Activated CD4-positive, alpha-beta T cell treated with anti-CD3 and anti-CD28 coated beads, Interleukin-2, amount 50 U/mL, for 1 hour (primary cell): ENCODE results near the gene TDRD7.

Experiments
- DNase-seq: peaks from one replicate; pipeline ENCODE4 v3.0.0-alpha.2; 2020

TDRD7 gene

DNA sequence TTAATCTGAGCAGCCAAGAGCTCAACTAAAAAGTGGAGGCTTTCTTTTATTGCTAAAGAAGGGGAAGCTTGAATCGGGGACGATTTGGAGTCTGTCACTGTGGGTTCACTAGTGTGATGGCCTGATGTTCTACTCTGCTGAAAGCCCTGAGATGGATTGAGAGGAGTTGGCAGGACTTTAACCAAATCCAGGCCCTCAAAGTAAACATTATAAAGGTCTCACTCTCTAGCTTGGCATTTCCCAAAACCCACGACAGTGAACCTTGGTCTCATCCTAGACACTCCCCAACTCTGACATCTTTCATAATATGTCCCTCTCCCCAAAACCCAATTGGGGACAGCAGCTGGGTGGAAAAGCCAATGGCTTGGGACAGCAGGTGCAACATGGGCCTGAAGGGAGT lies 122.3 kb downstream of the TDRD7 start:
- DNase-seq, result no peak

DNA sequence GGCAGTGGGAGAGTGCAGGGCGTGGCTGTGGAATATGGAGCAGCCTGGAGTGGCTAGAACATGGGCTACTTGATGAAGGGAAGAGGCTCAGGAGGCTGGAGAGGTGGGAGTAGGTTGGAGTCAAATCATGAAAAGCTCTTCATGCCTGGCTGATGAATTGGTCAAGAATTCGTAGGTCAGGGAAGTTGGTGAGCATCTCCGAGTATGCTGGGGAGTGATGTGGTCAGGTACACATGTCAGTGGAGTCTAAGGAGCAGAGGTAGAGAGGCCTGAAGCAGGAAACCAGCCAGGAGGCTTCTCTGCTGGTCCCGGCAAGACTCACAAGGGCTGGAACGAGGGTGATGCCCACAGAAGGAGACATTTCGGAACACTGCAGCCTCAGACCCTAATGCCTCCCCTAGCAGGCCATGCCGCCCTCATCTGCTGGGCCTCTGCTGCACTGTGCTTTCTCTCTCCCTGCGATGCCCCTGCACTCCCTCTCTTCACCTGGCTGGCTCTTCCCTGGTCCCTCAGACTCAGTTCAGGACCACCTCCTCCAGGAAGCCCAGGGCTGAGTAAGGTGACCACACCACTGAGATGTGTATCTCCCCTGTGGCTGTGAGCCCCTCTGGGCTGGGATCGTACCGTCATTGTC lies 123.2 kb downstream of the TDRD7 start:
- no peak for DNase-seq

DNA sequence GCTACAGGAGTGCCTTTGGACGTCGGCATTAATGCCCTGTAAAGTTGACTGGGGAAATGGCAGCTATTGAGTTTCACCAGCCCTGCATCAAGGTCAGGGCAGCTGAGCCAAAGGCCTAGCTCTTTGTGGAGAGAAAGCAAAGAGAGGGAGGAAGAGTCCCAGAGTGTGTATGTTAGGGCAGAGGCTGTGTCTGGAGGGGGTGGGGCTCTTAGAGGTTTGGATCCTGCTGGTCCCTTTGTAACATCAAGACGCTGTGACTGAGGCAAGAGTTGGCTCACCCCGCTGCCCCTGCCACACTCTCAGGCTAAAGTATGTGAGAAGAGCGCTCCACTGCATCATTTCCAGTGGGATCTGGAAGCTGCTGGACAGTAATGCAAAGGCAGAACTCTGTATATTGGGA lies 123.9 kb downstream of the TDRD7 start:
- no peak for DNase-seq

DNA sequence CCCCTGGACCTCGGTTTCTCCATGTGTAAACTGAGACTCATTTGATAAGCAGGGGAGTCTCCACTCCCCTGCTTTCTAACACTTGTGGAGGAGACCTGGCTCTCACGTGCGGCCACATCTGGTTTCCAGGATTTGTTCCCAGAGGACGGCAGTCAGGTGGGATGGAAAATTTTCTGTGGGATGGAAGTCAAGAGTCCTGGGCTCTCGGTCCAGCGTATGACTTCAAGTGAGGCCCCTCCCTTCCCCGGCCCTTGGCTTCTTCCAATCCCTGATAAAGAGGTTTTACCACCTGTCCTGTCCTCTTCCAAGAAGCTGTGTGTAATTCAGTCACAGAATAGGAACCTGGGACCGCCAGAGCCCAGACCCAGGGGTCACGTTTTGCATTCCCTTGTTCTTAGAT lies 124.6 kb downstream of the TDRD7 start:
- DNase-seq, result no peak

DNA sequence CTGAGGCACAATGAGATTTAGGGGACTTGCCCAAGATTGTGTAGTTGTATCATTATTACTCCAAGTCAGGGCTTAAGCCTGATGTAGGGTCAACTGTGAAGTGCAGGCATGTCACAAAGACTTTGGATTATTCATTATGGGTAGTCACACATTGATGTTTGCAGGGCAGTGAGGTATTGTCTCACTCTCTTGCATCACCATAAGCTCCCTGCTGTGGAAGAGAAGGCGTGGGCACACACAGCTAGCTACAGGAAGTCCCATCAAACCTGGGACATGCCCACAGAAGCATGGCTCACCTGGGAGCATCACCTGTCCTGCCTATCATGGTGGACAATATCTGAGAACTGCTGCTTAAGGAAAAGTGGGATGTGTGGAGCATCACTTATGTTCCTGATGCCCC lies 131.7 kb downstream of the TDRD7 start:
- no peak for DNase-seq

DNA sequence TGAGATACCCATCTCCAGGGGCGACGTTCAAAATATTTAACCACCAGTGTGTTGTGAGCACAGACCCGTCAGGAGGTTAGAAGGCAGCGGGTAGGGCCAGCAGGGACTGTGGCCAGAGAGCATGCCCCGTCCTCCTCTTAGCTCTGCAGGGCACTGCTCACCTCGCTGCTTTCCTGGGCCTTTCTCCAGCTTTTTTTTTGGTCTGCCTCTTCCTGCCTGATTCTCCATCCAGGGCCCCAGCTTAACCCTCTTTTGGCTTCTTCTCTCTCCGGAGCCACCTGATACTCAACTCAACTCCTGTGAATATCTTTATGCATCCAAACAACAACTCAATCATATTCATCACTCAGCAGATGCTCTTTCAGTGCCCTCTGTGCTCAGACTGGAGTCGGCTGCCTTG lies 133.6 kb downstream of the TDRD7 start:
- no peak for DNase-seq
